K562 (cell line): ENCODE data around the gene RGS19. TPM values are rescaled to one million over a fixed set of nuclear protein-coding genes. Genes with fewer than 3 reads are reported as not detected.

Experiments
- ATAC-seq: fragments of 200-7000 bp; cut with Tn5 transposase; 3 replicates; pipeline ENCODE4 v1.9.1; 2020; ENCODE audit warnings: moderate library complexity
- BruUV-seq: library from RNA; stranded (reverse); fragments of 400-500 nt; replicated peaks from 2 replicates; lab custom pipeline; 2021; lab: Mats Ljungman, UMichigan
- CTCF ChIA-PET: fragments of 300-600 bp; formaldehyde crosslinking; extraction: SDS; loops from one replicate; lab custom pipeline; 2021; ENCODE audit warnings: low intra/inter-chr PET ratio; lab: Yijun Ruan, JAX
- POLR2A ChIA-PET: fragments of 300-600, 350-650 bp; sonication (Branson Sonifier 250); formaldehyde crosslinking; extraction: SDS; loops from one replicate; lab custom pipeline; 2021; ENCODE audit warnings: antibody characterized with exemption, inconsistent platforms; lab: Yijun Ruan, JAX
- DNase-seq, 4 experiments: peaks; one replicate each; pipeline versions ENCODE4 v3.0.0 to v3.0.0-alpha.2; 2011 to 2018; ENCODE audit warnings: low spot score in 3 of 4, mixed read lengths in 3 of 4; ENCODE audit errors: extremely low read depth in 1 of 4
- FAIRE-seq: peaks from 2 replicates; lab custom pipeline; 2011; peaks lifted over from hg19 to GRCh38; lab: Jason Lieb, UNC
- H2AFZ ChIP-seq: 2 replicates; pipeline ENCODE4 v1.6.0; 2011; ENCODE audit warnings: low read depth, low read length, control low read depth, inconsistent platforms
- H3K27ac ChIP-seq: fragments of 200-600 bp; 3 replicates; pipeline ENCODE4 v1.8.0; 2011; ENCODE audit warnings: low read depth, mild to moderate bottlenecking, control low read depth, inconsistent platforms, low read length, moderate library complexity, mixed read lengths; ENCODE audit errors: extremely low read depth
- H3K27me3 ChIP-seq, 2 experiments: fragments of 300-600 bp in 1 of 2; 2 replicates in 1 of 2; 3 replicates in 1 of 2; pipeline versions ENCODE4 v1.6.0 to v1.8.0; 2011; ENCODE audit warnings: inconsistent platforms in 2 of 2, low read length in 2 of 2, mild to moderate bottlenecking in 1 of 2, mixed read lengths in 1 of 2, moderate library complexity in 1 of 2; ENCODE audit not compliant: control insufficient read depth in 2 of 2, insufficient read depth in 2 of 2
- H3K36me3 ChIP-seq: fragments of 300-600 bp; 3 replicates; pipeline ENCODE4 v1.8.0; 2011; ENCODE audit warnings: mild to moderate bottlenecking, low read length, inconsistent platforms; ENCODE audit not compliant: control insufficient read depth, insufficient read depth
- H3K4me1 ChIP-seq, 2 experiments: fragments of 200-600 bp in 1 of 2; replicated peaks in 1 of 2; 2 replicates in 1 of 2; 3 replicates in 1 of 2; pipeline versions ENCODE4 v1.5.1 to v1.8.0; 2011; ENCODE audit warnings: inconsistent platforms in 2 of 2, low read length in 2 of 2, mild to moderate bottlenecking in 1 of 2, mixed read lengths in 1 of 2, moderate library complexity in 1 of 2; ENCODE audit not compliant: control insufficient read depth in 2 of 2, insufficient read depth in 2 of 2
- H3K4me2 ChIP-seq: 2 replicates; pipeline ENCODE4 v1.6.1; 2011; ENCODE audit warnings: low read length, control low read depth, inconsistent platforms, mixed read lengths; ENCODE audit not compliant: insufficient read depth
- H3K4me3 ChIP-seq: fragments of 200-600 bp; sonication (generic), shearing (Covaris generic); 2 replicates; pipeline ENCODE4 v1.5.1; 2016; ENCODE audit warnings: control low read depth, inconsistent platforms
- H3K79me2 ChIP-seq: fragments of 200-600 bp; 3 replicates; pipeline ENCODE4 v1.8.0; 2011; ENCODE audit warnings: low read length, inconsistent platforms; ENCODE audit not compliant: control insufficient read depth, insufficient read depth
- H3K9ac ChIP-seq, 2 experiments: 2 replicates each; pipeline versions ENCODE4 v1.6.0 to v1.6.1; 2011; ENCODE audit warnings: low read depth in 2 of 2, low read length in 2 of 2, control low read depth in 1 of 2, inconsistent platforms in 1 of 2, mild to moderate bottlenecking in 1 of 2, mixed read lengths in 1 of 2; ENCODE audit not compliant: insufficient read depth in 1 of 2
- H3K9me1 ChIP-seq: one replicate; pipeline ENCODE4 v1.6.0; 2011; ENCODE audit warnings: inconsistent platforms, mild to moderate bottlenecking, low read length, moderate library complexity; ENCODE audit not compliant: control insufficient read depth, insufficient read depth
- H3K9me3 ChIP-seq: replicated peaks from 2 replicates; pipeline ENCODE4 v1.5.1; 2011; ENCODE audit warnings: low read depth, low read length, inconsistent platforms; ENCODE audit not compliant: control insufficient read depth, insufficient read depth
- H4K20me1 ChIP-seq: replicated peaks from 2 replicates; pipeline ENCODE4 v1.6.1; 2011; ENCODE audit warnings: low read length, inconsistent platforms, mixed read lengths; ENCODE audit not compliant: control insufficient read depth, insufficient read depth
- BHLHE40 ChIP-seq: IDR thresholded peaks from 2 replicates; pipeline ENCODE4 v1.6.1; 2011; ENCODE audit warnings: low read length, improper control_type of control experiment
- FIP1L1 ChIP-seq: fragments of 200-400 bp; formaldehyde crosslinking; IDR thresholded peaks from 2 replicates; pipeline ENCODE4 v1.6.1; 2018; ENCODE audit warnings: mild to moderate bottlenecking, low read depth, low read length; ENCODE audit not compliant: poor library complexity, severe bottlenecking
- KDM1A ChIP-seq, 2 experiments: fragments of 450-650 bp; IDR thresholded peaks; 2 replicates each; pipeline ENCODE4 v1.6.1; 2016; ENCODE audit warnings: mild to moderate bottlenecking in 2 of 2
- KLF10 ChIP-seq: fragments of 250-450 bp; sonication (Bioruptor Pico); IDR thresholded peaks from 2 replicates; pipeline ENCODE4 v1.6.1; 2021; ENCODE audit warnings: matching md5 sums
- NONO ChIP-seq, 2 experiments: fragments of 200-400 bp in 1 of 2; fragments of 450-650 bp in 1 of 2; formaldehyde crosslinking in 1 of 2; IDR thresholded peaks; 2 replicates each; pipeline ENCODE4 v1.6.1; 2017; ENCODE audit warnings: low read depth in 2 of 2, mild to moderate bottlenecking in 2 of 2, moderate library complexity in 2 of 2, low read length in 1 of 2
- SMAD3 ChIP-seq: fragments of 450-650 bp; formaldehyde crosslinking; conservative IDR thresholded peaks from 2 replicates; pipeline ENCODE4 v1.4.0; 2020; ENCODE audit warnings: mild to moderate bottlenecking
- TBL1XR1 ChIP-seq, 2 experiments: IDR thresholded peaks; 2 replicates each; pipeline ENCODE4 v1.6.1; 2012; ENCODE audit warnings: improper control_type of control experiment in 2 of 2, low read length in 2 of 2, mild to moderate bottlenecking in 1 of 2
- XRCC4 ChIP-seq: IDR thresholded peaks from one replicate; pipeline ENCODE4 v1.6.1; 2011; ENCODE audit not compliant: insufficient read depth, insufficient read length; ENCODE audit errors: extremely low read depth
- ZNF3 ChIP-seq: fragments of 250-450 bp; sonication (Bioruptor Pico); IDR thresholded peaks from 2 replicates; pipeline ENCODE4 v1.5.0; 2021; ENCODE audit warnings: mild to moderate bottlenecking, moderate library complexity
- ZNF764 ChIP-seq: fragments of 250-450 bp; sonication (Bioruptor Pico); IDR thresholded peaks from 2 replicates; pipeline ENCODE4 v1.4.0; 2020; ENCODE audit warnings: low read depth, mild to moderate bottlenecking, moderate library complexity
- WGBS: fragments of 100-300 bp; shearing (Covaris generic); methylation state at CpG from one replicate; pipeline ENCODE4 v1.1.6; 2016; ENCODE audit warnings: low coverage, mixed read lengths; ENCODE audit not compliant: insufficient coverage; ENCODE audit errors: missing lambda C conversion rate; 5-methylcytosine and 5-hydroxymethylcytosine counted together
- in situ Hi-C: fragments of 300-500 bp; cut with MboI; formaldehyde crosslinking; loops from 4 replicates; pipeline ENCODE4 v1.15.0; 2018; ENCODE audit warnings: inconsistent platforms, mixed read lengths
- intact Hi-C: fragments of 100-400 bp; cut with micrococcal nuclease; formaldehyde crosslinking; loops from 2 replicates; pipeline ENCODE4 v1.14.2; 2022
- polyA plus RNA-seq, 8 experiments: library from polyadenylated mRNA; depleted of rRNA in 4 of 8; stranded (reverse) in 5 of 8; unstranded in 3 of 8; fragments of >200 nt; fragmentation: Nextera tagmentation in 2 of 8; fragmentation: Illumina TruSeq in 1 of 8; extraction: Ambion mirVana in 2 of 8; extraction: Trizol in 1 of 8; gene quantifications; 2 replicates each; pipeline versions ENCODE4 v1.2.1 to v1.2.3, GENCODE V29; 2011 to 2014; ENCODE audit warnings: inconsistent platforms in 1 of 8, missing spikeins in 1 of 8
- total RNA-seq, 7 experiments: library from RNA; depleted of rRNA in 6 of 7; stranded (reverse); fragments of >200 nt in 6 of 7; fragmentation: Illumina TruSeq in 2 of 7; extraction: Trizol in 2 of 7; gene quantifications; 2 replicates each; pipeline versions ENCODE4 v1.2.1 to v1.2.3, GENCODE V29; 2011 to 2021; ENCODE audit warnings: low replicate concordance in 1 of 7
- TF ChIP-seq, protein P1 (sequence below): fragments of 200-800 bp; sonication (Bioruptor generic); IDR thresholded peaks from 2 replicates; pipeline ENCODE4 v1.6.1; 2017; ENCODE audit warnings: missing genetic modification characterization, missing compliant biosample characterization
- TF ChIP-seq, protein P2 (sequence below): fragments of 250-450 bp; sonication (Bioruptor Pico); IDR thresholded peaks from 2 replicates; pipeline ENCODE4 v1.5.0; 2021; ENCODE audit warnings: mild to moderate bottlenecking, borderline replicate concordance
- TF ChIP-seq, protein P3 (sequence below): fragments of 250-450 bp; sonication (Bioruptor Pico); IDR thresholded peaks from 2 replicates; pipeline ENCODE4 v1.8.0; 2021; ENCODE audit warnings: moderate library complexity, mild to moderate bottlenecking, inconsistent platforms

The RGS19 gene
- total and polyA plus RNA-seq, 9 of the 15 experiments (the other 6 are each of a cell fraction or from before 2014, with no cell fraction given): 0.41 to 23.7 (median 14.6) TPM

DNA sequence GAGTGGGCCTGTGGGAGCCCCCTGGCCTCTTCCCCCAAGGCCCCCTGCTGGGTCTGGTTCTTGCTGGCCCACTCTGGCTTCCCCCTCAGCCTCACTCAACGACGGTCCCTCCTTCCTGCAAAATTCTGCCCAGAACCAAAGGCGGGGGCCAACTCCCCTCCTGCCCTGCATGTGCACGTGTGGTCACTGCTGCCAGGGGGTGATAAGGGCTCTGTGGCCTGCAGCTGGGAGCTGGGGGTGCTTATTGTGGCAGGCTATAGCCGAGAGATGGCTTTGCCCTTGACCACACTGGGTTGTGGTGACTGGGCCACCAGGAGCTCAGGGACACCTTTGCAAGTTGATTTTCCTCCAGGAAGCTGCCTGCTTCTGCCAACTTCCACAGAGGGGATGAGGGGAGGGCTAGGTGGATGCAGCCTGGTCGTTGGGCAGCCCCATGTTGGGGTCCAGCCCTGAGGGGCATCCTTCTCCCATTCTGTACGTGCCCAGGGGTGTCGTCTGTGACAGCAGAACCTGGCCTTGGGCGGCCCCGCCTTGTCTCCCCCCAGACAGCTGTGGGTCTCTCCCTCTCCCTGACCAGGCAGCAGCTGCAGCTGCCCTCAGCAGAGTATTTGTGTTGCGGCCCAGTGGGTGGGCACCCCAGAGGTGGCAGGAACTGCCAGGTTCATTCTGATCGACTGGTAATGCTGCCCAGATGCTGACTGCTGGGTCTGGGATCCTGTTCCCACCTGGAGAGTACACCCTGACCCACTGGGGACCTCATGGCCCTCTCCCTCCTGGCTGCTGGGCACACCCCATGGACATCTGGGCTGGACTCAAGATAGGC is 10.7 kb downstream of the RGS19 start (continued):
- TF ChIP-seq, protein P1, sequence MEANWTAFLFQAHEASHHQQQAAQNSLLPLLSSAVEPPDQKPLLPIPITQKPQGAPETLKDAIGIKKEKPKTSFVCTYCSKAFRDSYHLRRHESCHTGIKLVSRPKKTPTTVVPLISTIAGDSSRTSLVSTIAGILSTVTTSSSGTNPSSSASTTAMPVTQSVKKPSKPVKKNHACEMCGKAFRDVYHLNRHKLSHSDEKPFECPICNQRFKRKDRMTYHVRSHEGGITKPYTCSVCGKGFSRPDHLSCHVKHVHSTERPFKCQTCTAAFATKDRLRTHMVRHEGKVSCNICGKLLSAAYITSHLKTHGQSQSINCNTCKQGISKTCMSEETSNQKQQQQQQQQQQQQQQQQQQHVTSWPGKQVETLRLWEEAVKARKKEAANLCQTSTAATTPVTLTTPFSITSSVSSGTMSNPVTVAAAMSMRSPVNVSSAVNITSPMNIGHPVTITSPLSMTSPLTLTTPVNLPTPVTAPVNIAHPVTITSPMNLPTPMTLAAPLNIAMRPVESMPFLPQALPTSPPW (CRISPR knock-in tag): peak; percentile 57
- TF ChIP-seq KLF10 (CRISPR knock-in tag) (no peak), BHLHE40 (peak; percentile 85)

DNA sequence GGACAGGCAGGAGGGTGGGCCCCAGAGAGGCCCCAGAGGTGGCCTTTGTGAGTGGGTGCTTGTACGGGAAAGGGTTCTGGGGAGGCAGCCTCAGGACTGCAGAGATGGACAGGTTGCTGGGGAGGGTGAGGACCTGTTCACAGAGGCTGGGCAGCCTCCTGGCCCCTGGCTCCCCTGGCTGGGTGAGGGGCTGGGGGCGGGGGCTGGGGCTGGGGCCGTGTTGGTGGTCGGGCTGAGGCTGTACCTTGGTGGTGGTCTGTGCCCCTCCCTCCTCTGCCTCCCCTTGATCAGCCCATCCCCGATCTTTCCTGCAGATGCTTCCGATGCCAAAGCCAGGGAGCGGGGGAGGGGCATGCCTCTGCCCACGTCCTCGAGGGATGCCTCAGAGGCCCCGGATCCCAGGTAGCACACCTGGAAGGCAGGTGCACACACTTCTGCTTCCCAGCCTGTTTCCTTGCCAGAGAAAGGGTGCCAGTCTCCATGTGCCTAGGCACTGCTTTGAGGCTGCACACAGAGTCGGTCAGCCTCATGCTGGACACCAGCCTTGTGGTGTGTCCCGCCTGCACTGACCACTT is 11.5 kb downstream of the RGS19 start:
- Histone ChIP-seq H3K36me3 (no peaks in the 10 kb centered on the region), H3K9me1 (peaks cover 3% of the 10 kb centered on the region), H3K79me2 (peaks cover 4% of the 10 kb centered on the region; the same call in 2 of the 3 replicates), H3K27me3 (no peaks in the 10 kb centered on the region), H3K4me2 (no peak overlapping the region), H3K4me1 (peaks cover 30 to 95% of the 10 kb centered on the region in 2 experiments), H4K20me1 (no peaks in the 10 kb centered on the region), H3K27ac (no peak overlapping the region), H2AFZ (no peak overlapping the region), H3K9ac (peak overlapping the region in 1 of 2 experiments; percentile 76; a peak in 1 of 4 replicates), H3K4me3 (no peak overlapping the region), H3K9me3 (no peaks in the 10 kb centered on the region)
- in situ Hi-C loops (no loop called here), intact Hi-C loops (no loop called here)
- WGBS: 52% methylated on average over 9 of the region's 12 CpGs
- CTCF ChIA-PET: no interaction called here
- no peak for TF ChIP-seq TBL1XR1 (IDR thresholded peaks at IDR 0.05; ENCODE audit: low read length in 2 of 2)
- no peak for TF ChIP-seq SMAD3 (CRISPR knock-in tag)
- no peak for TF ChIP-seq KDM1A (IDR thresholded peaks at IDR 0.05)
- TF ChIP-seq FIP1L1: no peak
- no peak for TF ChIP-seq NONO (IDR thresholded peaks at IDR 0.05; ENCODE audit: low read depth in 2 of 2, low read length in 1 of 2)
- TF ChIP-seq, protein P2, sequence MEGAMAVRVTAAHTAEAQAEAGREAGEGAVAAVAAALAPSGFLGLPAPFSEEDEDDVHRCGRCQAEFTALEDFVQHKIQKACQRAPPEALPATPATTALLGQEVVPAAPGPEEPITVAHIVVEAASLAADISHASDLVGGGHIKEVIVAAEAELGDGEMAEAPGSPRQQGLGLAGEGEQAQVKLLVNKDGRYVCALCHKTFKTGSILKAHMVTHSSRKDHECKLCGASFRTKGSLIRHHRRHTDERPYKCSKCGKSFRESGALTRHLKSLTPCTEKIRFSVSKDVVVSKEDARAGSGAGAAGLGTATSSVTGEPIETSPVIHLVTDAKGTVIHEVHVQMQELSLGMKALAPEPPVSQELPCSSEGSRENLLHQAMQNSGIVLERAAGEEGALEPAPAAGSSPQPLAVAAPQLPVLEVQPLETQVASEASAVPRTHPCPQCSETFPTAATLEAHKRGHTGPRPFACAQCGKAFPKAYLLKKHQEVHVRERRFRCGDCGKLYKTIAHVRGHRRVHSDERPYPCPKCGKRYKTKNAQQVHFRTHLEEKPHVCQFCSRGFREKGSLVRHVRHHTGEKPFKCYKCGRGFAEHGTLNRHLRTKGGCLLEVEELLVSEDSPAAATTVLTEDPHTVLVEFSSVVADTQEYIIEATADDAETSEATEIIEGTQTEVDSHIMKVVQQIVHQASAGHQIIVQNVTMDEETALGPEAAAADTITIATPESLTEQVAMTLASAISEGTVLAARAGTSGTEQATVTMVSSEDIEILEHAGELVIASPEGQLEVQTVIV (CRISPR knock-in tag): no peak
- TF ChIP-seq, protein P3, sequence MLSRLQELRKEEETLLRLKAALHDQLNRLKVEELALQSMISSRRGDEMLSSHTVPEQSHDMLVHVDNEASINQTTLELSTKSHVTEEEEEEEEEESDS (CRISPR knock-in tag): no peak
- no peak for TF ChIP-seq ZNF764 (CRISPR knock-in tag)
- no peak for TF ChIP-seq XRCC4
- no peak for TF ChIP-seq ZNF3
- POLR2A ChIA-PET: interaction anchor here (0.6 to 1.0 kb wide), 2 partner anchors 9 to 18 kb away, joined by 4 to 5 read pairs; no protein-coding TSS in a partner anchor
- DNase-seq (no peak), ATAC-seq (no peak), FAIRE-seq (no peak)
- BruUV-seq: no TSS peak
